Lung microvascular endothelial cell (primary cell): ENCODE measurements around the gene TMEM239. TPM values are rescaled to one million over a fixed set of nuclear protein-coding genes. Genes with fewer than 3 reads are reported as not detected.
"Not testable (repeated sequence)": the region's sequence is repeated elsewhere in the genome, so short reads cannot be mapped to it uniquely, and the experiment has no call there.

Experiments used
- DNase-seq, 2 donors: peaks; one replicate each; pipeline versions ENCODE4 v3.0.0 to v3.0.0-alpha.2; 2010; ENCODE audit warnings: low read depth in 2 of 2
- total RNA-seq: library from RNA; depleted of rRNA; stranded (reverse); fragments of >200 nt; gene quantifications from 2 replicates; pipeline ENCODE4 v1.2.1, GENCODE V29; 2014

Gene TMEM239
- total RNA-seq = not detected in 2 replicates

DNA sequence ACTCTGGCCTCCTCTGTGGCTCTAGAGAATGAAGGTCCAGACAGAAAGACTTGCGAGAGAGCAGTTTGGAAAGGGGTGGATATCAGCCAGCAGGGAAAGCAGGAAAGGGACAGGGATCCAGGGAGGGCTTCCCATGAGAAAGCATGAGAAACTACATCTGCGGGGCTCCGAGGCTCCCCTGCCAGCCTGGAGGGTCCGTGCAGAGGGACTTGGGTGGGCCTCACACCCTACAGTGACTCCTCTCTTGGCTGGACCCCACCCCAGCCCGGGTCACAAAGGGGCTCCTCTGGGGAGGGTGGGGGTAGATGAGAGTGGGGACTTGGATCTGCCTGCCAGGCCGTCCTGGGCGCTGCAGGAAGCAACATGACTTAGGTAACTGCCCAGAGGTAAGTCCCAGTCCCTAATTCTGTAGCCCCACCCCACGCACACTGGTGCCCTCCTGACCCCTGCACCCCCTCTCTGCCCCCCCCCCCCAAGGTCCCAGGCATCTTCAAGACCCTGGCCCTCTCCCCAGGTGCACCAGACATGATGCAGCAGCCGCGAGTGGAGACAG, at the start of gene TMEM239:
TMEM239 (plus strand) TSS at position 335 of the 553 bp plus-strand sequence; CDS start at position 526, 191 bp downstream.
- DNase-seq = no peak

DNA sequence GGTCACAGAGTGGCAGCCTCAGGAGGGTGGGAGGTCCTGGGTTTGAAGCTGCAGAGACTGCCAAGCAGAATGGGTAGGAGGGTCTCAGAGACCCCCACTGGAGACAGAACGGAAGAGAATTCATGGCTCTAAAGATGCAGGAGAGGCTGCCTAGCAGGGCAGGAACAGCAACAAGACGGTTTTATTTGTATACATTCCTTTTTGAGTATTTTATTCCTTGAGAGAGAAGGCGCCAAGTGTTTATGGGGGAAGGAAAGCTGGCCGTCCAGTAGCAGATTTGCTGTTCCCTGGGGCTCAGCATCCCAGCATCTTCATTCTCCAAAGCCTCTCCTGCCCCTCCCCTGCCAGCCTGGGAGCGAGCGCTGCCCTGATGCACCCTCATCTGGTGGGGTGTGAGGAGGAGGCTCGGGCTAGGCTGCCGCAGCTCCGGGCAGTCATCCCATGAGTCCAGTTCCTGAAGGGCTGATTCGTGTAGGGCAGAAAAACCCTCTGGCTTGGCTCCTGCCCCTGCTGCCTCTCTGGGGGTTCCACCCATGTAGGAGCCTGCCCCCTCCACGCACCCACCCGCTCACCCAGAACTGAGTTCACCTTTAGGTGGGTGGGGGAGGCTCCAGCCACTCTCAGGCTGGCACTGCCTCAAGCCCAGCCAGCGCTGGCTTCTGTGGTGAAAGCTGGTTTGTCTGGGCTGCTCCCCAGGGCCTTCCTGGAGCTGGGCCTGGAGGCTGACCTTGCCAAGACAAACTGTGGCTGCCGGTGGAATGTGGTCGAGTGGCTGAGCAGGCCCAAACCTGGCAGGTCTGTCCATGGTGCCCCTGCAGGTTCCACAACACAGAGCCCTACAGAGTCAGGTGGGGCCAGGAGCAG, 48.2 kb upstream of the TMEM239 start:
- DNase-seq = peak; percentile 17 to 55

DNA sequence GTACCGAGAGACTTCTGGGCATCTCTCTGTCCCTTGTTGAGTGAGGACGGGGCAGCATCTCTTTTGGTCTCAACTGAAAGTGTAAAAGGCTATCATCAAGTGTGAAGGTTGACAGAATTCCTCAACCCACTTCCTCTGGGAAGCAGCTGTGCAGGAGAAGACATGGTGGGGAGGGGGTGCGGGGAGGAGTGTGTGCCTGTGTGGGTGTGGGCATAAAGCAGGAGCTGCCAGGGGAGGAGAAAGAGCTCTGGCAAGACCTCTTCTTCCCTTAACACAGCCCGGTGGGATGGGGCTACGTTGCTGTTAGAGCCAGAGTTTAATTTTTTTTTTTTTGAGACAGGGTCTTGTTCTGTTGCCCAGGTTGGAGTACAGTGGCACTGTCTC, 47.5 kb upstream of the TMEM239 start:
- no peak for DNase-seq

GRCh38 chr20:2770091-2770490, 46.1 kb upstream of the TMEM239 start:
- DNase-seq = not testable (repeated sequence)

DNA sequence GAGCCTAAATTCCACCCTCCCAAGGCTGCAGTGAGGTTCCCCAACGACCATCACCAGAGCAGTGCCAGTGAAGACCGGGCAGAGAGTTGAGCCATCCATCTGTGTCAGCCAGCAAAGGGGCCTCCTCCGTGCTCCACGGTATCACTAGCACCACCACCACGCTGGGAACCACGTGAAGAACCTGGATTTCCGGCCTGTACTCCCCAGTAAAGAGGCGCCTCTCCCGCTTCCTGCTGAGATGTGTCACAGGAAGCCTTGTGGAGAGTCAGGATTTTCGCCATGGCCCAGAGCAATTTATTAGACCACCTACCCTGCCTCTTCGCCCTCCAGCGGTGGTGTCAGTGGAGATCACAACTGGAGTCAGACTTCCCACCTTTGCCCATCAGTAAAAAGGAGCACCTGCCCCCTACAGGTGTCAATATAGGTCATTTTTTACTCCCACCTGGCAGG, 44.5 kb upstream of the TMEM239 start:
- DNase-seq = peak; percentile 11 to 89

DNA sequence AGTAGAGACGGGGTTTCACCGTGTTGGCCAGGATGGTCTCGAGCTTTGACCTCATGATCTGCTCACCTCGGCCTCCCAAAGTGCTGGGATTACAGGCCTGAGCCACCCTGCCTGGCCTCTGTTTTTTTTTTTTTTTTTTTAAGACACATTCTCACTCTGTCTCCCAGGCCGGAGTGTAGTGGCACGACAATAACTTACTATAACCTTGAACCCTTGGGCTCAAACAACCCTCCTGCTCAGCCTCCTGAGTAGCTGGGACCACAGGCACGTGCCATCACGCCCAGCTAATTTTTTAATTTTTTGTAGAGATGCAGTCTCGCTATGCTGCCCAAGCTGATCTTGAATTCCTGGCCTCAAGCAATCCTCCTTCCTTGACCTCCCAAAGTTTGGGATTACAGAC, 42.4 kb upstream of the TMEM239 start:
- DNase-seq = no peak

DNA sequence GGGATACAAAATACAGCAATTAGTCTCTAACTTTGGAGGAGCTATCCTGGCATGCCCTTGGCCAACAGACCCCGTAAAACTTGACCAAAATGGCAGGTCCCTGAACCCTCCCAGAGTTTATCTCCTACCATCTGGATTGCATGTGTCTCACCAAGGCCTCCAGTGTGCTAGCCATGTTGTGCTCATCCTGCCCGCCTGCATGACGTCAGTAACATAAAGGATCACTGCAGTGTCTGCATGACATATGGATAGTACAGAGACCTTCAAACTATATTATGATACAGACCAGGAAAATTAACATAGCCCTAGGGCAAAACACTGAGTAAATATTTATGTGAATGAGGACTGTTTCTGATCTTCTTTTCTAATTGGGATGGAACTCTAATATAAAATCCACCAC, 41.0 kb upstream of the TMEM239 start:
- DNase-seq = no peak

GRCh38 chr20:2778602-2779321, 37.4 kb upstream of the TMEM239 start:
- DNase-seq = no peak

DNA sequence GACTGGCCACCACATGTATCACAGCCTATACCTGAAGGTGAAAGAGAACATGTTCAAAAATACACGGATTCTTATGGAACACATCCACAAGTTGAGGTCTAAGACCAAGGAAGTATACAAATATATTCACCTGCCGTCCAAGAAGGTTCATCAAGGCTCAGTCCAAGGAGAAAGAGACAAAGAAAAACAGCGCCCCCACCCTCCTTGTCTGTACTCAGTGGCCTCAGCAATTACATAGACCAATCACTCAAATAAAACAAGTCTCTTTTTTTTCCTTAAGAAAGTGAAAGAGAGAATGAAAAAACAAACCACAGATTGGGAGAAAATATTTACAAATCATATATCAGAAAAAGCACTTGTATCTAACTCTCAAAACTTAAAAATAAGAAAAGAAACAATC, 35.2 kb upstream of the TMEM239 start:
- no peak for DNase-seq

- no peak for DNase-seq
These were observed 32.1 kb upstream of the TMEM239 start for GRCh38 chr20:2783908-2784566.

DNA sequence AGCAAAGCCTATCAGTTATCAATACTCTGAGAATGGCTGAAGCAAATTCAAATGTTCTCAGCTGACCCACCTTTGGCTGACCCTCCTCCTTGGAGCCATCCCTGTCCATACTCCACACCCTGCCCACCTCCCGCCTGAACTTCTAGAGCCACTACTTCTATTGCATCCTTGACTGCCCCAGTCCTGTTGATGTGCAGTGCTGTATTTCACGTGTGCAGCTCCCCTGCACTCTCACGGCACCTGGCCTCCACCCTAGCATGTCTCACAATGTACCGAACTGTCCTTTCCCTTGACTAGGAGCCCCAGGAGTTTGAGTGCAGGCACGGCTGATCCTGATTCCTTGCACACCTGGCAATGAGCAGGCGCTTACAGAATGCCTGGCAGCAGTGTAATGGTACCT, 22.7 kb upstream of the TMEM239 start:
- no peak for DNase-seq

GRCh38 chr20:2794202-2794748, 21.9 kb upstream of the TMEM239 start:
- DNase-seq = no peak

DNA sequence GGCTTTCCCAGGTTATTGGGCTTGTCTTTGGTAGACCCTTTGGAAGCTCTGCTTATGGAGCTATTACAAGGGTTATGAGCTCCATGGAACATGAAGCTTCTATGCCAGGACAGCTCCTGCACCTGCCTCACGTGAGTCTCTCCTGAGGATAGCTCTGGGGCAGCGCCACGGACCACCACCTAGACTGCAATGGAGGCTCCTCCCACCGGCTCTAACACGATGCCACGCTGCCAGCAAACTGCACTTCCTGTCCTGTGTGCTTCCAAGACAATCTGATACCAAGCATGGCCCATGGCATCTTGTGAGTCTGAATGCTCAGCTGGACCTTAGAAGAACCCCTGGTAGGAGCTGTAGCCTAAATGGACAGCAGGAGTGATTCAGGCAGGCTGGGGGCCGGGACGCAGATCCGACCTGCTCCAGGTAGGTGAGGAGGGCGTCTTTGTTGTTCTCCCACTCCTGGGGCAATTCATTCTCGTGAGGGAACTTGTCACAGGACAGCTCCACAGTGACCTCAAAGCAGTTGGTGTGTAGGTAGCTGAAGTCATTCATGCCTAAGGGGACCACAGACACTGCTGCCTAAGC, 21.2 kb upstream of the TMEM239 start:
- no peak for DNase-seq

DNA sequence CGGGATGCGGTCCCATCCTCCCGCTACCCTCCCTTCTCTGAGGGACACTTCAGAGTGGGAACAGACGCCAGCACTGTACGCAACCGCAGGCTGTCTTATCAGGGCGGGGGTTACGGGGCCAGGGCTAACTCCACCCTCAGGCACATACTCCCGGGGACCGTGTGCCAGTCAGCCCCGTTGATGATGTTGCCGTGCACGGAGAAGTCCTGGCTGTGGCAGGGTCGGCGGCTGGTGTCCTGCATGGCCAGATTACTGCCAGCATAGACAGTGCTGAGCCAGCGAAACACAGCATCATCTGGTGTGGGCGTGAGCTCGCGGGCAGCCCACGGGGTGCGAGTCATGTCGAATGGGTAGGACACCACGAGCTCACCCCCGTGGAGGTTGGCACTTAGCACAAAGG, 20.7 kb upstream of the TMEM239 start:
- DNase-seq = no peak

GRCh38 chr20:2796011-2796660, 20.0 kb upstream of the TMEM239 start:
- no peak for DNase-seq

DNA sequence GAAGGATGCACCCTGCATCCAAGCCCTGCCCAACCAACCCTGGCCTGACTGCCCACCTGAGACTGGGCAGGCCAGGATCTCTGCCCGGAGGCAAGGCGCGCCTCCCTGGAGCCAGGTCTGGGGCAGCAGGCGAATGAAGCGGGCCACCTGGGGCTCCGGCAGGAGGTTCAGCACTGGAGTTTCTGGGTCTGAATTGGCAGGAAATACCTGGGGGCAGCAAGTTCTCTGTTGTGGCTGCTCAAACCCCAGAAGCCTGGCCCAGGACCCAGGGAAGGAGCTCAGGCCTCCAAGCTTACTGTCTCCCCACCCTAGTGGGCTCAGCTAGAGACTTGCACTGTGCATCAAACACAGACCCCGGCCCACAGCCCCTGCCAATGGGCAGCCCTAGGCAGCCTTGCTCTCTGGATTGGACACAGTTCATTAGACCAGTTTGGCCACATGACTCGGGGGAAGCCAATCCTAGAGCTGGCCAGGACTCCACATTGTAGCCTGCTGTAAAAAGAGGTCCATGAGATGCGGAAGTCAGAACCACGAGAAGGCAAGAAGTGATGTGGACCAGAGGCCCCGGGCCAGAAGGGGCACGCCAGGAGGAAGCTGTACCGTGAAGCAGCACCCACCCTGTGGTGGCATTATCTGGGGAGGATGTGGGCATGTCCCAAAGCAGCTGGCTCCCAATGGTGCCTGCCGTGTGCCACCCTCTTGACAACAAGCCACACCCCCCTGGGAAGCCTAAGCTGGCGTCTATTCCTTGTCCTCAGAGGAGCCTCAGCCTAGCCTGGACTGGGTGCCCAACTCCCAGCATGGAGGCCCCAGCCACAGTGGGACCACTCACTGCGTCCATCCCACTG, 18.8 kb upstream of the TMEM239 start:
- DNase-seq = no peak

- no peak for DNase-seq
These were observed 17.9 kb upstream of the TMEM239 start for GRCh38 chr20:2798095-2798805.

GRCh38 chr20:2798814-2799213, 17.4 kb upstream of the TMEM239 start:
- no peak for DNase-seq

GRCh38 chr20:2799271-2799670, 16.9 kb upstream of the TMEM239 start:
- DNase-seq = no peak
